Activated T-helper 2 cell treated with anti-CD3 and anti-CD28 coated beads, Interferon-gamma antibody, Interleukin-2, Interleukin-4, amounts not matched to agents 10 μg/mL and 5 μg/mL and 100 μg/mL, durations not matched to agents 14 hours and 24 hours and 36 hours (primary cell): ENCODE data around the gene BTBD3. TPM values are rescaled to one million over a fixed set of nuclear protein-coding genes. Genes with fewer than 3 reads are reported as not detected.
A peak's percentile ranks its signal among the peaks of the same experiment; 100 is the strongest.

ENCODE experiments used
- DNase-seq: peaks from one replicate; pipeline ENCODE4 v3.0.0; 2021; ENCODE audit warnings: low spot score
- H3K27ac Mint-ChIP-seq: one replicate; pipeline ENCODE4 v1.8.0; 2021; ENCODE audit warnings: mixed read lengths
- H3K27me3 Mint-ChIP-seq: one replicate; pipeline ENCODE4 v1.8.0; 2021; ENCODE audit warnings: low read depth, mixed read lengths
- H3K36me3 Mint-ChIP-seq: one replicate; pipeline ENCODE4 v1.8.0; 2021; ENCODE audit warnings: low read depth, mixed read lengths
- H3K4me1 Mint-ChIP-seq: one replicate; pipeline ENCODE4 v1.8.0; 2021; ENCODE audit warnings: low read depth, mixed read lengths
- H3K4me3 Mint-ChIP-seq: one replicate; pipeline ENCODE4 v1.8.0; 2021; ENCODE audit warnings: low read depth, mild to moderate bottlenecking, moderate library complexity, mixed read lengths
- H3K9me3 Mint-ChIP-seq: one replicate; pipeline ENCODE4 v1.8.0; 2021; ENCODE audit warnings: mixed read lengths
- intact Hi-C: fragments of 100-400 bp; cut with micrococcal nuclease; formaldehyde crosslinking; loops from one replicate; pipeline ENCODE4 v1.15.1; 2023
- total RNA-seq: library from RNA; stranded (reverse); gene quantifications from 2 replicates; pipeline ENCODE4 v1.2.3, GENCODE V29; 2022

BTBD3 gene
- 13.2 and 15.1 TPM in 2 replicates for total RNA-seq

- intact Hi-C loops: no loop called here
- Mint-ChIP-seq H3K36me3 (no peaks in the 10 kb centered on the region), H3K4me3 (no peak within 1 kb of the TSS), H3K27me3 (no peaks in the 10 kb centered on the region), H3K9me3 (no peaks in the 10 kb centered on the region), H3K27ac (no peak within 1 kb of the TSS), H3K4me1 (peaks cover 2% of the 10 kb centered on the region)
- DNase-seq: no peak
These were observed at the start of gene BTBD3 for GRCh38 chr20:11917663-11918062. Gene BTBD3 (plus strand): TSS chr20:11917893. CDS start chr20:11918276, 383 bp downstream.

DNA sequence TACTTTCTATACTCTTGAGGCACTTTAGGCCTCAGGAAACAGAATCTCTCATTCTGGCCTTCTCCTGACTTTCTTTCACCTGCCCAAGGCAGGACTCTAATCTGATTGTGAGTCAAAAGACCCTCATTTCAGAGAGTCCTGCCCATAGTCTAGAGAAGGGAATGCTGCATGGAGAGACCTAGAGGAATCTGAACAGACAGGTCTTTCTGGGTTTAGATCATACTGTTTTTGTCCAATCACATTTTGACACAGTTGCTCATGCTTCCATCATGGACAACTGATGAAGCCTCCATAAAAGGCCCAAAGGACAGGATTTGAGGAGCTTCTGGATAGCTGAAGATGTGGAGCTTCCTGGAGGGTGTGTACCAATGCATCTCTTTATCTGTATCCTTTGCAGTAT is 48.1 kb upstream of the BTBD3 start:
- no peaks in the 10 kb centered on the region for H3K4me1 Mint-ChIP-seq

DNA sequence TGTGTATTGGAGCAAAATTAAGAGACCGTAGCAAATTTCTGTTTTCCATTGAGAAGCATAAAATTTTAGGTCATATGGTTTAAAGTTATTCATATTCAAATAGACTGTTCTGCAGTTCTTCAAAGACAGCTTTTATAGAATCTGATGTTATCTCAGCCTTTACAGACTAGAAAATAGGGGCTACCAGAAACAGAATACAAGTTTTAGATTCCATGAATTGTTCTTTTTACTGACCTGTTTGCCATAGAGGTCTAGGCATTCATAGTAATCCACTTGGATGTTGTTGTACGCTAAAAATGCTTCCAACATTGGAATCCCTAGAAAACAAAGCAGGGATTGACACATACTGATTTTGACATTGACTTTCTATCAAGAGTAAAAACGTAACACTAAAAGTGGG is 47.3 kb upstream of the BTBD3 start:
- H3K27me3 Mint-ChIP-seq: peaks cover 3% of the 10 kb centered on the region
- H3K9me3 Mint-ChIP-seq: no peaks in the 10 kb centered on the region
- intact Hi-C loops: no loop called here
- no peak for DNase-seq
- H3K36me3 Mint-ChIP-seq: no peaks in the 10 kb centered on the region
- H3K27ac Mint-ChIP-seq: no peak overlapping the region
- H3K4me1 Mint-ChIP-seq: no peaks in the 10 kb centered on the region
- H3K4me3 Mint-ChIP-seq: no peak overlapping the region

More for the DNA sequence above, 48.1 kb upstream of the BTBD3 start:
- DNase-seq: no peak
- intact Hi-C loops: no loop called here
- Mint-ChIP-seq H3K36me3 (no peaks in the 10 kb centered on the region), H3K9me3 (no peaks in the 10 kb centered on the region), H3K4me3 (no peak overlapping the region), H3K27ac (no peak overlapping the region), H3K27me3 (peaks cover 3% of the 10 kb centered on the region)

- DNase-seq: no peak
- Mint-ChIP-seq H3K4me3 (no peak overlapping the region), H3K27ac (no peak overlapping the region), H3K9me3 (no peaks in the 10 kb centered on the region), H3K27me3 (peaks cover 3% of the 10 kb centered on the region), H3K36me3 (no peaks in the 10 kb centered on the region), H3K4me1 (no peaks in the 10 kb centered on the region)
- intact Hi-C loops: no loop called here
These were observed 41.1 kb upstream of the BTBD3 start for GRCh38 chr20:11876555-11876954.

DNA sequence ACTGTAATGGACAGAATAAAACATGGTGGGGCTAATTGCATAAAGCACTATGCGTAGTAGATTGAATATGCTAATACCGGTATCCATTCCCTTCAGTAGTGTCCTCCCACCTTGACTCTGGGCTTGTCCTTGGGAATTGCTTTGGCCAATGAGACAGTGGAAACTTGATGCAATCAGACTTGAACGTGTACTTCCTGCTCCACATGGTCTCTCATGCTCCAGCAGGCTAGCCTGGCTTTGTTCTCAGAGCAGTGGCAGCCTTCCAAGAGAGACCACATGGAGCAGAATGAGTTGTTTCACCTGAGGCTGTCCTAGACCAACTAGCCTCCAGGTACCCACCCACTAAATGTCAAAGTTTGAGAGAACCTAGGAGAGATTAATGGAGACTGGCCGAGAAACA is 37.0 kb upstream of the BTBD3 start:
- no peaks in the 10 kb centered on the region for H3K36me3 Mint-ChIP-seq
- no peaks in the 10 kb centered on the region for H3K9me3 Mint-ChIP-seq
- no peaks in the 10 kb centered on the region for H3K27me3 Mint-ChIP-seq
- no peaks in the 10 kb centered on the region for H3K4me1 Mint-ChIP-seq
- intact Hi-C loops: no loop called here
- DNase-seq: no peak
- H3K27ac Mint-ChIP-seq: no peak overlapping the region
- H3K4me3 Mint-ChIP-seq: no peak overlapping the region

GRCh38 chr20:11881449-11881848 is 36.2 kb upstream of the BTBD3 start:
- Mint-ChIP-seq H3K27me3 (peaks cover under 1% of the 10 kb centered on the region), H3K9me3 (no peaks in the 10 kb centered on the region), H3K27ac (no peak overlapping the region), H3K4me1 (no peaks in the 10 kb centered on the region), H3K36me3 (no peaks in the 10 kb centered on the region), H3K4me3 (no peak overlapping the region)
- intact Hi-C loops: no loop called here
- no peak for DNase-seq

GRCh38 chr20:11882651-11883050 is 35.0 kb upstream of the BTBD3 start:
- intact Hi-C loops: no loop called here

GRCh38 chr20:11888648-11889047 is 29.0 kb upstream of the BTBD3 start:
- Mint-ChIP-seq H3K9me3 (no peaks in the 10 kb centered on the region), H3K4me3 (no peak overlapping the region), H3K36me3 (no peaks in the 10 kb centered on the region), H3K27ac (no peak overlapping the region), H3K27me3 (peaks cover 25% of the 10 kb centered on the region), H3K4me1 (peaks cover 17% of the 10 kb centered on the region)
- DNase-seq: no peak
- intact Hi-C loops: no loop called here

More at GRCh38 chr20:11882651-11883050, 35.0 kb upstream of the BTBD3 start:
- Mint-ChIP-seq H3K4me3 (no peak overlapping the region), H3K9me3 (no peaks in the 10 kb centered on the region), H3K4me1 (no peaks in the 10 kb centered on the region), H3K27ac (no peak overlapping the region), H3K36me3 (no peaks in the 10 kb centered on the region), H3K27me3 (peaks cover 3% of the 10 kb centered on the region)
- DNase-seq: no peak

GRCh38 chr20:11890331-11891076 is 27.2 kb upstream of the BTBD3 start:
- H3K36me3 Mint-ChIP-seq: no peaks in the 10 kb centered on the region
- H3K9me3 Mint-ChIP-seq: no peaks in the 10 kb centered on the region
- no peak overlapping the region for H3K27ac Mint-ChIP-seq
- DNase-seq: peak; percentile 58
- H3K27me3 Mint-ChIP-seq: peaks cover 27% of the 10 kb centered on the region
- peak overlapping the region; percentile 77 for H3K4me3 Mint-ChIP-seq
- peaks cover 17% of the 10 kb centered on the region for H3K4me1 Mint-ChIP-seq
- intact Hi-C loops: loop anchor here (5.0 kb wide), 2 partner anchors 1458 to 1897 kb away; partner anchors contain the start of genes MKKS and NDUFAF5

DNA sequence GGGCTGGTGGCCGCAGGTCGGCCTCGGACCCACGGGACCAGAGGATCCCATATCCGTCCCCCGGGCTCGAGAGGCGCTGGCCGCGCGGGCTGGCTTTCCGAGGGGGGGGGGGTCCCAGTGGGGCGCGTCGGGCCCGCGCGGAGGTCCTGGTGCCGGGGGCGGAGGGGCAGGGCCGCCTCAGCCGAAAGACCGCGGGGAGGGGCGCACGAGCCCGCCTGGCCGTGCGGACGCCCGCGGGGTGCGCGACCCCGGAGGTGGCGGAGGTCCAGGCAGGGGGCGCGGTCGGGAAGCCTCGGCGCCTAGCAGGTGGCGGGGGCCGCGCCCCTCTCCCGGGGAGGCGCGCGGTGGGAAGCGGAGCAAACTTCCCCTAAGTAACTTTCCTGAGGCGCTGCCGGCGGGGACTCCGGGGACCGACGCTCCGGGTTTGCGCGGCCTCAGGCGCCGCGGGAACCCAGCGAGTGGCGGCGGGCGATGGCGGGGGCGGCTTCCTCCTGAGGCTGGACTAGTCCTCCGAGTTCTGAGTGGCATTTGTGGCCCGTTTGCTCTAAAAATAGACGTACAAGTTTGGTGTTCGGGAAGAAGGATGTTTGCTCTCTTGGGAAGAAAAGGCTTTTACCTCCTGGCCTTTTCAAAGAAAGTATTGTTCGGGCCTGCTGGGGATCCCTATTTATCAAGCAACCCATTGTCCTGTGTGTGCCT is 26.5 kb upstream of the BTBD3 start:
- H3K27me3 Mint-ChIP-seq: peaks cover 27% of the 10 kb centered on the region
- no peaks in the 10 kb centered on the region for H3K36me3 Mint-ChIP-seq
- peak overlapping the region; percentile 82 for H3K4me3 Mint-ChIP-seq
- H3K27ac Mint-ChIP-seq: peak overlapping the region; percentile 53
- intact Hi-C loops: loop anchor here (5.0 kb wide), 2 partner anchors 1459 to 1896 kb away; partner anchors contain the start of genes MKKS and NDUFAF5
- H3K4me1 Mint-ChIP-seq: peaks cover 17% of the 10 kb centered on the region
- peak; percentile 9 for DNase-seq
- H3K9me3 Mint-ChIP-seq: no peaks in the 10 kb centered on the region

DNA sequence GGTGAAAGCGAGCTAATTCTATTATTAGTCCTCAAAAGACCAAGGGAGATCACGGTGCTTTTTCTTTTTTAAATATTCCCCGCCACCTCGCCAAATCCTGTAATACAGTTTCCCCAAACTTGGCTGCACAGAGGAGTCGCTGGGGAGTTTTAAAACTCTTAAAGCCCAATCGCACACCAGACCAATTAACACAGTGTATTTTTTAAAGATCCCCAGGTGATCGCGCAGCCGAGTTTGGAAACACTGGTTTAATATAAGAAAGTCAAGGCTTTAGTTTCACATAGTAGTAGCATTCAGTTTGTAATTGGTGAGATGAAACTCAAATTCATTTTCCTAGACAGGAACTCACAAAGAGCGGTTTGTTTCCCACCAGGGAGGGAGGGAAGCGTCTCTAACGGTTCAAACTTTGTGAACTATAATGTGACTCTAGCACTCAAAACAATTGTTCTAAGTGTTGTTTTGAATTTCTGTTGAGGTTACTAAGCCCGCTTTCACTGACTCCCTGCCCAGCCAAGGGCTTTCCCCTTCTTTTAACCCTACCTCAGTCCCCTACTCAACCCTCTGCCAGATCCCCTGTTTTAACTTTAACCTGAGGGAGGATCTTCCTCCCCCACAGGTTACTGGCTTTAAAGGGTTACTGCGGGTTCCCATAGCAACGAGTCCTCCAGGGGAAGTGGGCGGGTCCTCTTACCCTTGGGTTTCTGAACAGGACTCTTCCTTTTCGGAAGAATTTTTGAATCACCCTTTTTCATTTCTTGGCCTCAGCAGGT is 25.7 kb upstream of the BTBD3 start:
- peak; percentile 52 for DNase-seq
- intact Hi-C loops: loop anchor here (5.0 kb wide), 2 partner anchors 1460 to 1895 kb away; partner anchors contain the start of genes MKKS and NDUFAF5
- Mint-ChIP-seq H3K4me3 (peak overlapping the region; percentile 82), H3K36me3 (no peaks in the 10 kb centered on the region), H3K27me3 (peaks cover 24% of the 10 kb centered on the region), H3K27ac (peak overlapping the region; percentile 62), H3K9me3 (no peaks in the 10 kb centered on the region), H3K4me1 (peaks cover 17% of the 10 kb centered on the region)

DNA sequence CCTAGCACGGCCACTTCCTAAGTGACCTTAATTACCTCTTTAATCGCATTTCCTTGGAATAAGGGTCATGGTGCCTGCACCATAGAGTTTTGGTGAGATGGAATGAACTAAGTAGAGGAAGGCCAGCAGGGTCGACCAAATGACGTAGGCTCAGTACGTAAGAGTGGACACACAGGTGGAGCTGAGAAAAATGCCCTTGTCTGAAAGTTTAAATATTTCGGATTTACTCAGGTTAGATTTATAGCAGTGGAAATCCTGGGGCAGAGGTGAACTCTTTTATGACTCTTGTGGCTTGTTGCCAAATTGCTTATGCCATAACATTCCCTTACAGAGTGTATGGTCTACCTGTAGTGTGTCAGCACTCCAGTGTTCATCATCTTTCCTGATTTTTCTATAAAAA is 23.6 kb upstream of the BTBD3 start:
- Mint-ChIP-seq H3K27me3 (peaks cover 15% of the 10 kb centered on the region), H3K9me3 (no peaks in the 10 kb centered on the region), H3K4me3 (no peak overlapping the region), H3K4me1 (peaks cover 17% of the 10 kb centered on the region), H3K36me3 (no peaks in the 10 kb centered on the region), H3K27ac (no peak overlapping the region)
- intact Hi-C loops: loop anchor here (5.0 kb wide), 2 partner anchors 1462 to 1893 kb away; partner anchors contain the start of genes MKKS and NDUFAF5
- no peak for DNase-seq
